K562 (cell line): ENCODE data around the gene BICDL1.

ENCODE experiments used
- COPS2 ChIP-seq: fragments of 450-650 bp; conservative IDR thresholded peaks from 2 replicates; pipeline ENCODE4 v1.6.1; 2016; ENCODE audit warnings: mild to moderate bottlenecking, moderate library complexity
- CTCF ChIP-seq, 3 experiments: IDR thresholded peaks in 2 of 3; conservative IDR thresholded peaks in 1 of 3; 2 replicates each; pipeline ENCODE4 v1.5.1; 2011 to 2012; ENCODE audit warnings: low read length in 3 of 3, mild to moderate bottlenecking in 3 of 3, control low read depth in 2 of 3, improper control_type of control experiment in 1 of 3, inconsistent platforms in 1 of 3, low read depth in 1 of 3, mixed read lengths in 1 of 3, moderate library complexity in 1 of 3; ENCODE audit not compliant: insufficient read depth in 2 of 3
- GABPA ChIP-seq: fragments of 200-800 bp; sonication (Bioruptor generic); conservative IDR thresholded peaks from 2 replicates; pipeline ENCODE4 v1.6.1; 2016; ENCODE audit warnings: low read depth, missing genetic modification characterization, missing compliant biosample characterization
- MYC ChIP-seq, 2 experiments: fragments of 250-450 bp in 1 of 2; sonication (Bioruptor Pico) in 1 of 2; IDR thresholded peaks; 2 replicates each; pipeline versions ENCODE4 v1.5.1 to v1.6.1; 2012 to 2021; ENCODE audit warnings: low read depth in 2 of 2, borderline replicate concordance in 1 of 2, improper control_type of control experiment in 1 of 2, low read length in 1 of 2, mild to moderate bottlenecking in 1 of 2, moderate library complexity in 1 of 2
- NCOA2 ChIP-seq, 2 experiments: fragments of 450-650 bp; IDR thresholded peaks; 2 replicates each; pipeline ENCODE4 v1.6.1; 2018; ENCODE audit warnings: mild to moderate bottlenecking in 2 of 2, moderate library complexity in 1 of 2; ENCODE audit not compliant: partially characterized antibody in 2 of 2
- POLR2AphosphoS5 ChIP-seq: IDR thresholded peaks from 2 replicates; pipeline ENCODE4 v1.6.1; 2011; ENCODE audit warnings: mild to moderate bottlenecking, low read depth, low read length, moderate library complexity; ENCODE audit not compliant: control insufficient read depth, insufficient read depth
- RAD21 ChIP-seq, 2 experiments: fragments of 250-450 bp in 1 of 2; fragments of 450-650 bp in 1 of 2; sonication (Bioruptor Pico) in 1 of 2; formaldehyde crosslinking in 1 of 2; IDR thresholded peaks in 1 of 2; conservative IDR thresholded peaks in 1 of 2; 2 replicates each; pipeline versions ENCODE4 v1.4.0 to v1.8.0; 2020 to 2022; ENCODE audit warnings: mild to moderate bottlenecking in 2 of 2, moderate library complexity in 1 of 2
- RNF219 ChIP-seq: fragments of 250-450 bp; sonication (Bioruptor Pico); IDR thresholded peaks from 2 replicates; pipeline ENCODE4 v1.5.0; 2022; ENCODE audit warnings: mild to moderate bottlenecking
- SP1 ChIP-seq: sonication (generic); formaldehyde crosslinking; IDR thresholded peaks from 2 replicates; pipeline ENCODE4 v1.8.1; 2022; ENCODE audit warnings: mild to moderate bottlenecking, missing genetic modification reagents
- TBP ChIP-seq: optimal IDR thresholded peaks from 2 replicates; pipeline ENCODE3; 2011; ENCODE audit warnings: low read depth, low read length, improper control_type of control experiment
- TCF7L2 ChIP-seq: fragments of 150-350 bp; IDR thresholded peaks from 2 replicates; pipeline ENCODE4 v1.6.1; 2016; ENCODE audit warnings: low read depth, mild to moderate bottlenecking, low read length, moderate library complexity
- ZNF274 ChIP-seq: IDR thresholded peaks from 2 replicates; pipeline ENCODE4 v1.6.1; 2011; ENCODE audit warnings: low read depth, mild to moderate bottlenecking, low read length, moderate library complexity, borderline replicate concordance

- no peak for TF ChIP-seq SP1 (CRISPR knock-in tag)
- no peak for TF ChIP-seq TBP
- TF ChIP-seq NCOA2 (IDR thresholded peaks at IDR 0.05; ENCODE audit: partially characterized antibody in 2 of 2) = no peak
- TF ChIP-seq RNF219 (CRISPR knock-in tag) = no peak
- TF ChIP-seq RAD21 (CRISPR knock-in tag; conservative IDR thresholded peaks at IDR 0.05 in 1 of 2, IDR thresholded peaks at IDR 0.05 in 1 of 2) = no peak
- no peak for TF ChIP-seq ZNF274
- TF ChIP-seq COPS2 = no peak
- no peak for TF ChIP-seq TCF7L2
- TF ChIP-seq CTCF (IDR thresholded peaks at IDR 0.05 in 2 of 3, conservative IDR thresholded peaks at IDR 0.05 in 1 of 3; ENCODE audit: insufficient read depth in 2 of 3, low read depth in 1 of 3, low read length in 3 of 3) = no peak
- TF ChIP-seq MYC (IDR thresholded peaks at IDR 0.05; ENCODE audit: low read depth, low read length) = no peak
- no peak for TF ChIP-seq MYC (CRISPR knock-in tag; IDR thresholded peaks at IDR 0.05; ENCODE audit: borderline replicate concordance, low read depth)
- no peak for TF ChIP-seq GABPA (tag)
- no peak for TF ChIP-seq POLR2AphosphoS5
Measured at GRCh38 chr12:120060196-120060595, 71.2 kb downstream of the BICDL1 start.
